AG08396 (cell line): Measurements from ENCODE around the gene FNDC3B.
A peak's percentile ranks its signal among the peaks of the same experiment; 100 is the strongest.

Experiments
- DNase-seq: peaks from one replicate; pipeline ENCODE4 v3.0.0; 2012; ENCODE audit warnings: low spot score, mixed read lengths

FNDC3B gene

DNA sequence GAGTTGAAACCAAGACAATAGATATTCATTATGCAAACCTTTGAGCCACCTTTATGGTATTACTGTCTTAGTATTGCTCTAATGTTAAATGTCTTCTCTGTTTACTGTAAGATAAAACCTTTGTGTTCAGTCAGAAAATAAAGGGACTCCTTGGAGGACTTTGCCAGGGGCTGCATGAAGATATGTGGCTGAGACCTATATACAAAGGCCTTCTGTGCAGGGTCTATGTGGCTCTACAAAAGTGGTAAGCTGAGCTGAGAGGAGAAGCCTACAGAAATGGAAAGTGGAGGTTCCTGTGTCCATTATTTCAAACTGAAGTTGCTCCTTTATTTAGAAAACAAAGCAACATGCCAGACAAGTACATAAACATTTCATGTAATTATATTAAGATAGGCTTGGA, 131.5 kb downstream of the FNDC3B start:
- no peak for DNase-seq

DNA sequence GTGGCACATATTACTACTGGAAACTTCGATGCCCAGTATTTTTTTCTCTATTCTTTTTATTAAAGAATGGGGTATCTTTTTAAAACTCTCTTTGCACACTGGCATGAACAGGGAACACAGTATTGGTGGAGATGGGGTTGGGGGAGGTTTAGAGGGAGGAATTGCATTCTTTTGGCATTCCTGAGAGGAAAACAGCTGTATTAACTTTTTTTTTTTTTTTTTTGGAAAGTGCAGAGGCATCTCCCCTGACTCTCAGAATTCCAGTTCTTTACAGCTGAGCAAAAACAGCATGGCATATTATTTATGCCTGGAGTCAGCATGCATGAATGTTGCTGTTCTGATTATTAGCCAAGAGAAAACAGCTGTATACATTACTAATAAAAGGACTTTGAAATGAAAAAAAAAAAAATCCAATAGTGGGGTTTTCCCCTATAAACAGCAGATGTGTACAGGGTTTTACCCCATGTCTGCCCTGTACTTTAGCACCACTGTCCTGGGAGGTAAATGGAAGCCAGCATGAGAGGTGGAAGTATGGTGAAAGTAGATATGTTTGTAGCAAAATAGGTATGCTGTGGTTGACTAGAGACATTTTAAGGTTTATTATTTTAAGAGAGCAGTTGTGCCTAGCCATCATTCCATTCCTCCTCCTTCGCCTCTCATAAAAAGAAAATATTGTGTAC, 132.2 kb downstream of the FNDC3B start:
- no peak for DNase-seq

DNA sequence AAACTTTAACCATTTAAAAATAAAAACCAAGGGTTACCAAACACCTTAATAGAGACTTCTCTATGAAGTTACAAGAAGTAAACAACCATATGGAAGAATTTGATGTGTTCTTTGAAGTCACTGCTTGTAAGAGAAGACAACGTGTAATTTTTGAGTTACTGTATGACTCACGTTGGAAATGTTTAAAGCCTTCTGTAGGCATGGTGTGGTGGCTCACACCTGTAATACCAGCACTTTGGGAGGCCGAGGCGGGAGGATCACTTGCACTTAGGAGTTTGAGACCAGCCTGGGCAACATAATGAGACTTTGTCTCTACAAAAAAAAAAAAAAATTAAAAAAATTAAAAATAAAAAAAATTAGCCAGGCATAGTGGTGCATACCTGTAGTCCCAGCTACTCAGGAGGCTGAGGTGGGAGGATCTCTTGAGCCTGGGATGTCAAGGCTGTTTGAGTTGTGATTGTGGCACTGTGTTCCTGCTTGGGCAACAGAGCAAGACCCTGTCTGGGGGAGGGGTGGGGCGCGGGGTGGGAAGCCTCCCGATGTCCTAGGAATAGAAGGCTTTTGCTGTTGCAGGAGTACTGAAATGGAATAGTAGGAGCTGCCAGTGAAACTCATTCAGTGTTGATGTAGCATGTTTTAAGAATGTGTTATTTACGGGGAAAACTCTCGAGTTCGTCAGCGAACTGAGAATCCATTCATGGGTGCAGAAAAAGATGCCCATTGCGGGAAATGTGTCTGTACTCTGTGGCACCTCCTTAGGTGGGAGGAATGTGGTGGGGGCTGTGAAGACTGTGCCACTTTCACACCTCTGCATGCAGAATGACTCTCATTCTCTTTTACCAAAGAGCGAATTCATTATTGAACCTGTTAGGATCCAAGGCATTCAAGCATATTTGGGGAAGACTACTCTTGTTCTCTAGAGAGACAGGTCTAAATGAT, 134.2 kb downstream of the FNDC3B start:
- DNase-seq = no peak

DNA sequence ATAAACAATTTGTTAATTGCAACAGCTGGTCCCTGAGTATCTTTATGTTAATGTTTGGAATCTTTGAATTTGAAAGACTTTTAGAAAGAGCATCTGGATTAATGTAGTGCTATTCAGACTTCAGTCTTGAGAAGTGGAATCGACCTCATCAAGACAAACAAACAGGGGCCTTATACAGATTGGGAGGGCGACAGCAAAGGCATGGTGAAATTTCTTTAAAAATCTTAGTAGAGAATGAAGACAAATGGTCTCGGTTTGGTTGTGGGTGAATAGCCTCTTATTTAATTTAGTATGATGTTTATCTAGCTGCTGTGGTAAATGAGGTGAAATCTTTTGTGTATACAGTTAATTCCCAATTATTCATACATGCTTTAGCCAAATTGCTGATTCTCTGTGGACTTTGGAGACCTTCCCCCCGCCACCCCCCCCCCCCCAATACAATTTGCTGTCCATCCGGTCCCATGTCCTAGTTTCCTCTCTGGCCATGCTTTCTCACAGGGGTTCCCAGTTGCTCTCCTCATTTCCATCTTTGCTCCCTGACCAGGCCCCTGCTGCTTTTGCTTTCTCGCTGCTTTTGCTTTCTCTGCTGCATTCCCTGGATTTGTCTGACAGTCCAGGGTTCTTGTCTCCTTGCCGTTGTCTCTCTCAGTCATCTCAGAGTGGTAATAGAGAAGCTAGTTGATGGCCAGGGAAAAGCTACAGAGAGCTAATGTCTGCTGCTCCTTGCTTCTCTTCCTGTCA, 135.3 kb downstream of the FNDC3B start:
- DNase-seq = no peak

DNA sequence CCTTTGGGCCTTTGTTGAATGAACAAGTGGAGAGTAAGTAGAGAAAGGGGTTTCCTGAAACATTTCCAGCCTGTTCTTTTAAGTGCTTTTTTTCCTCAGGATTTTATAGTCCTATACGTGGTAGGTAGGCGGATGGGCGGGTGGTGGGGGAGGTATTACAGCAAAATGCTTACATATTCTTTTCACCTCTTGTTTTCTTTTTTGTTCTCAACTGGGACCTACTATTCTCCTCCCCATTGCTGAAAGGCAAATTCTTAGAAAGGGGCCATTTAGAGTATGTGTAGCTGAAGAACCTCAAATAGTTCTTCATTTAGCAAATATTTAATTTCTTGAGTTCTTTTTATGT, 135.8 kb downstream of the FNDC3B start:
- DNase-seq = no peak

DNA sequence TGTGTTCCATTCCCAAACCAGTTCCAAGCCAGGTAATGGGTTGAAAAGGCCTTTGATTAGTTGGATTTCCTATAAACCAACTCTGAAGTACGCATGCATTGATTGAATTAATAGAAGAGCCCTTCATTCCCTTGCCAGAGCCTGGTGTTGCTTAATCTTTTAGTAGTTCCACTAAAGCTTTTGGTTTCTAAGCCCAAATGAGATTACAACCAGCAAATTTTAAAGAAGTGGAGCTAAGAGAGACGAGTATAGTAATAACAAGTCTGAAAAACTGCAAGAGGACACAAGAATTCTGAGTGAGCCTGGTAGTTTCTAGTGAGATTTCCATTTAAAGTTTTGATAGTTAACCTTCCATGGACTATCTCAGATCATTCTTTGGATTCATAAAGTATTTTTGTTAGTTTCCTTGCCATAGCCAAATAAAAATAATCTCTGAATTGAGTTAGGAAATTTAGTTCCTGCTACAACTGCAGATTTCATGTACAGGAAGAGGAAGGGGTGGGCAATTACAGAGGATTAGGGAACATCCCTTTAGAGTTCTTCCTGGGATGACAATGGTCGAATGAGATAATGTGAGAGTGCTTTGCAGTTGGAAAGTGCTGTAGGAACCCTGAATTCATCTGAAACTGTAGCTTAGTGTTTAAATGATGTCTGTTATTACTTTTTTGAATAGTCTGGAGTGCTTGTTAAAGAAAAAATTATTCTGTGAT, 136.8 kb downstream of the FNDC3B start:
- DNase-seq = no peak

DNA sequence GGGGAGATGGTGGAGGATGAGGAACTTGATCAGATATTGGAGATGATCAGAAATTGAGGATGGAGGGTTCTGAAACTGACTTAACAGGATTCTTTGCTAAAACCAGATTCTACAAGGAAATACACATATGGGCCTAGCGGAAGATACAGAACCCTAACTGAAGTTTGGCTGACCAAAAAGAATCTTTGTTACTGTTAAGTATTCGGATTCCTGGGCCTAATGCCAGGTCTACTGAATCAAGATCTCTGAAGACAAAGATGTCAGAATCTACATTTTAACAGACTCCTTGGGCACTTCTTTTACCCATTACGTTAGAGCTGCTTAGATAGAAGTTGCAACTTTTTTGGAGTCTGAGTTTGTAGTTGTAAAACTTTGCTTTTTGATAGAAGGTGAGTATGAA, 137.7 kb downstream of the FNDC3B start:
- no peak for DNase-seq

DNA sequence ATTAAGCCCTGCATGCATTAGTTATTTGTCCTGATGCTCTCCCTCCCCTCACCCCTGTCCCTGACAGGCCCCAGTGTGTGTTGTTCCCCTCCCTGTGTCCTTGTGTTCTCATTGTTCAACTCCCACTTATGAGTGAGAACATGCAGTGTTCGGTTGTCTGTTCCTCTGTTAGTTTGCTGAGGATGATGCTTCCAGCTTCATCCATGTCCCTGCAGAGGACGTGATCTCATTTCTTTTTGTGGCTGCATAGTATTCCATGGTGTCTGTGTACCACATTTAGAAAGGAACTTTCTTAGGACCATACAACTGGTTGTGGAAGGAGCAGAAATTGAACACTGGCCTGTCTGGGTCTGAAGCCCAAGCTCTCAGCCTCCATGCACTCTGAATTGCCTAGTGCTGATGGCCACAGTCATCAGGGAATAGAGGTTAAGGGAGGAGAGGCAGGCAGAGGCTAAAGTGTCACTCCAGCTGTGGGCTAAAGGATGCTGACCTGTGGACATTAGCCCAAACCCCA, 138.5 kb downstream of the FNDC3B start:
- DNase-seq = no peak

DNA sequence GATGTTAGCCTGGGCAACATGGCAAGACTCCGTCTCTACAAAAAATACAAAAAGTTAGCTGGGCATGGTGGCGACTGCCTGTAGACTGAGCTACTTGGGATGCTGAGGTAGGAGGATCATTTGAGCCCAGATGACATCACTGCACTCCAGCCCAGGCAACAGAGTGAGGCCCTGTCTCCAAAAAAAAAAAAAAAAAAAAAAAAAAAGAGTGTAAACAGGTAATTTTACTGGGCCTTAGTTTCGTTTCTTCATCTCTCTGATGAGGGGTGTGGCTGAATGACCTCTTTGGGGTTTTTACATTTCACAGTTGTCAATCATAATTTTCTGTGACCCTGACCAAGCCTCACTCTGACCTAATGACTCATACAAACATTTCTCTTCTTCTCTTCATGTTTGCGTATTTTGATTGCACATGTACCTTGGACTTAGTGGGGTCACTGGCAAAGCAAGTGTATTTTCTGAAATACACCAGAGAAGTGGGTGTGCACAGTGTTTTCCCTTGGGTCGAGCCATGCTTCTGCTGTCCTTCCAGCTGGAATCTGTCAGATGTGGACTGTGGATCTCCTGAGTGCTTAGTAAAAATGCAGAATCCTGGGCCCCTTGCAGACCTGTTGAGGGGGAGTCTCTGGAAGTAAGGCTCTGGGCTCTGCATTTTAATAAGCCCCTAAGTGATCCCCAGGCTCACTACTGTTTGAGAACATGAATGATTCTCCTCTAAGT, 140.5 kb downstream of the FNDC3B start:
- no peak for DNase-seq

DNA sequence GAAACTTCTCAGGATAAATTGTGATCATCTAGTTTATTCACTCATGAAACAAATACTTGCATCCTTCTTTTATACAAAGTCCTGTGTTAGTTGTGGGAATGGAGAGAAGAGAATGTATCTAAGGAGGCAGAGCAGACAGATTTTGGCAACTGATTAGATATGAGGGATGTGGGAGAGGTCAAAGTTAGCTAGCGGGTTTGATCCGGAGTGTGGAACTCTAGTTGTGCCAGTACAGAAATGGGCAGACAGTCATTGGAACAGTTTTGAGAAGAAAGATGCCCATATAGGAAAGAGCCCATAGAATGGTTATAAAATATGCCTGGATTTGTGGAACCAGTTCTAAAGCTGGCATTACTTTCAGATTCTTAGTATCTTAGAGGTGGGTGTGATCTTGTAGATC, 141.1 kb downstream of the FNDC3B start:
- DNase-seq = no peak

DNA sequence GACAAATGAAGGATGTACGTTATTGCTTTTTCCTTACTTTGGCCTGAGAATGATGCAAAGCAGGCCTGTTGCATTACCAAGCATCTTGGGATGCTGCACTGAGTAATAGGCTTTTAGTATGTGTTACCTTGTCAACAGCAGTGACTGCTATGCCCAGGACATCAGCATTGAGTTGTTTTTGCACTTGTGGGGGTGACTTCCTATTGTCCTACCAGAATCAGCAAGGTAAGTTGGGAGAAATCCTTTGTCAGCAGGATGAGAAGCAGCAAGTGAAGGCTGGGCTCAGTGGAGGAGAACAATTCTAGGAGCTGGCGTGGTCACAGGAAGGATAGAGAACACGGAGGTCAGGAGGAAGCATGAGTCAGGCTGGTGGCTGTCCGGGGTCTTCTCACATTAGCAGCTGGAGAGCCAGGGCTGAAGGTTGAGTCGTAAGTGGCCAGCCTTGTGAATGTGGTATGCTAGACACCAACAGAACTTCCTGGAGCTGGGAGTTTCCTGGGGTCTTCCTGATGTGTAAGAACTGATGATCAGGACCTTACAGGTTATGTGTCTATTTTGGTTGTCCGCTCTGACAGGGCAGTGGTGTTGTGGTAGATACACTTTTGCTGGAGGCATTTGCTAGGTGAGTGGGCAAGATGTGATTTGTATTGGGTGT, 142.7 kb downstream of the FNDC3B start:
- DNase-seq = peak; percentile 41

DNA sequence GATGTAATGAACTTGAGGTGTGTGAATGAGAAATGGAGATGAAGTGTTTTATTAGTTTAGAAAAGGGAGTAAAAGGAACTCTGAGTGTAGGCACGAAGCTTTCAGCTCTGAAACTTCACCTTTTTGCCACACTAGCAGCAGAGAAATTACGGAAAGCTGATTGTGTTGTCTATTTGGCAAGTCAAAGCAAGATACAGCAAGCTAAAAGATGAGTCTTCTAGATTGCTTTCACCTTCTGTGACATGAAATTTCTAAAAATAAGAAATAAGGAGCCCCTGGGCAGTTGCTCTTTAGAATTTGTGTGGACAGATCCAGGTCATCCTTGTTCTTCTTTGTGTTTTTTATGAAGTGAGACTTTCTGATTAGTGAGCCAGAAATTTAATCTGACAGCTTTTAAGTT, 143.4 kb downstream of the FNDC3B start:
- no peak for DNase-seq

DNA sequence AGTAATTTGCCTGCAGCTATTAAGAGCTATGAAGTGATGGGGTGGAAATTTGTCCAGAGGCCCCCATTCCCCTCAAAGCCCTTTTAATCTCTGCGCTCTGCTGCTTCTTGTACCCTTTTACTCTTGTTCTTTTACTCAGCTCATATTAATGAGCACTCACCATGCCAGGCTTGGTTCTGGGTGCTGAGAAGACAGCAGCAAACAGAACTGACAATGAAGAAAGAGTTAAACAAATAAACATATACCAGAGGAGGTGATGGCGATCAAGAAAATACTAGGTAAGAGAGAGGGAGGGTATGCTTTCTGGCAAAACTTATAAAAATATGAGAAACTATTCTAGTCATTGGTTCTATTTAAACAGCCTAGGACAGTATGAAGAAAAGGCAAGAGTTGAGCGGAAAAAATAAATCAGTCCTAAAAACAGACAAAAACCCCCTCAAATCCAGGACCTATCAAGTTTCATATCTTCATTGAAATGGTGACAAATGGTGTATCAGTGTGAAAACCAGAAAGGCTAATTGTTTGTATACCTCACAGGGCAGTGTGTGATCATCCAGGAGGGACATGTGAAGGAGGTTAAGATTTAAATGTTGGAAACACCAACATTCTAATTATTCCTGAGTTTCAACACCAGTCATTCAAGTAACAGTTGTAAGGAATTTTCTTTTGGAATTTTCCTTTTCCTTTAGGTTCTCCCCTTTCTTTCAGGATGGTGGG, 144.9 kb downstream of the FNDC3B start:
- no peak for DNase-seq

DNA sequence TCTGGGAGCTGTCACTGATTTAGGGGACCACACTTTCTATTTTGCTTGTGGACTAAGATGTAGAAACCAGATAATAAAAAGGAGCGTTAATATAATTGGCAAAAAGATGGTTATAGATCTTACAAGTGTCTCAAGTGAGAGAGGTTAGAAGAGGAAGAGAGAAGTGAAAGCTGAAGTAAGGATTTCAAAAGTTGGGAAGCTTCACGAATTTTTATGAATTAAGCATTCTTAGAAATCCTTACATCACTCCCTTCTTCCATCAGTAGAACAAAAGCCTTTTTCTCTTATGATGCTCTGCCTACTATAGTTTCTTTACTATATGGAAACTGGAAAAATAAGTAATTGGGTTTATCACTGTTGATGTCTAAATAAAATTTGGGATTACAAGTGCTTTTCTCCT, 146.5 kb downstream of the FNDC3B start:
- DNase-seq = no peak

DNA sequence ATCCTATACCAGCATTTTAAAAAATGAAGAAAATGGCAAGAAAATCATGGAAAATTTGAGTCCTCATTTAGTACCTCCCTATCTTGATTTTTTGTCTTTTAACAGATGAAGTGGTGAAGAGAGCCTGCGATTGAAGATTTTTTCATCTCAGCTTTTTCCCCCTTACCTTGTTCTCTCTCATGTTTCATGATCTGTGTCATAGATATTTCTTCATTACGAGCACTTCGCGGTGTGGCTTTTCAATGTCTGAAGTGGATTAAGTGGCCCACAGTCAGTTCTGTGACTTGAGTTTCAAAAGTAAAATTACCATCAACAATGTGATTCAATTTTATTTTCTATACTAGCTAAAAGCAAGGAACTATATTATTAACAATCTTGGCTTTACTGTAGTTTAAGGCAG, 147.2 kb downstream of the FNDC3B start:
- DNase-seq = no peak

DNA sequence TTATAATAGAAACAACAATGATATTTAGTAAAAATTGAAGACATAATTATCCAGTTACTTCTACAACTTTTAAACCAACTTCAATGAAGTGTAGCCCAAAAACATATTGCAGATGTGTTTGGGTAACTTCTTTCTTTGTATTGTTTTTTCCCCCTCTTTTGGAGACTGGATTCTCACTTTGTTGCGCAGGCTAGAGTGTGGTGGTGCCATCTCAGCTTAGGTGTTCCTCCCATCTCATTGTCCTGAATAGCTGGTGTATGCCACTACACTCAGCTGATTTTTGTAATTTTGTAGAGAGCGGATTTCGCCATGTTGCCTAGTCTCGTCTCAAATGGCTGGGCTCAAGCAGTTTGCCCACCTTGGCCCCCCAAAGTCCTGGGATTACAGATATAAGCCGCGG, 148.1 kb downstream of the FNDC3B start:
- no peak for DNase-seq

DNA sequence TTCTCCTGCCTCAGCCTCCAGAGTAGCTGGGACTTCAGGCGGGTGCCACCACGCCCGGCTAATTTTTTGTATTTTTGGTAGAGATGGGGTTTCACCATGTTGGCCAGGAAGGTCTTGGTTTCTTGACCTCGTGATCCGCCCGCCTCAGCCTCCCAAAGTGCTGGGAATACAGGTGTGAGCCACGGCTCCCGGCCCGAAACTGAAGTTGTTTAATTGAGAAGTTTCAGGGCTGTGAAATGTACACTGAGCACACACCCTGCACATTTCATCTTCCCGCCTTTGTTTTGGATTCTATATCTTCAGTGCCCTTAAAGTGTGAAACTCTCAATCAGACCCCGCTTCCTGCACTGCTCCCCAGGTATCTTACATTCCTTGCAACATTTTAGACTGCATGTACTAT, 149.1 kb downstream of the FNDC3B start:
- DNase-seq = no peak

DNA sequence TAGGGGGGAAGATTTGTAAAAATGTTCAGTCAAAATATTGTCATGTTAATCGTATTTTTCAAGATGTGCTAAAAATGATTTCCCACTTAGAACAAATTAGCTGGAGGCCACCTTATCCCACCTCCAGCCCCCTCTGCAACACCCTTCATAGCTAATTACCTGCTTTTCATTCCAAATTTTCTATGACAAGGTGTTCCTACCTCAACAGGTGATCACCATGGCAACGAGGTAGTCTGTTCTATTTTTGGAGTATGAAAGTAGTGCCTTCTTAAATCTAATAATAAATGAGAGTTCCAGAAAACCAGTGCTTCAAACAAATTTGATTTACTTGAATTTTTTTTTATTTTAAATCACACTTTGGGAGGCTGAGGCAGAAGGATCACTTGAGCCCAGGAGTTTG, 149.8 kb downstream of the FNDC3B start:
- no peak for DNase-seq

DNA sequence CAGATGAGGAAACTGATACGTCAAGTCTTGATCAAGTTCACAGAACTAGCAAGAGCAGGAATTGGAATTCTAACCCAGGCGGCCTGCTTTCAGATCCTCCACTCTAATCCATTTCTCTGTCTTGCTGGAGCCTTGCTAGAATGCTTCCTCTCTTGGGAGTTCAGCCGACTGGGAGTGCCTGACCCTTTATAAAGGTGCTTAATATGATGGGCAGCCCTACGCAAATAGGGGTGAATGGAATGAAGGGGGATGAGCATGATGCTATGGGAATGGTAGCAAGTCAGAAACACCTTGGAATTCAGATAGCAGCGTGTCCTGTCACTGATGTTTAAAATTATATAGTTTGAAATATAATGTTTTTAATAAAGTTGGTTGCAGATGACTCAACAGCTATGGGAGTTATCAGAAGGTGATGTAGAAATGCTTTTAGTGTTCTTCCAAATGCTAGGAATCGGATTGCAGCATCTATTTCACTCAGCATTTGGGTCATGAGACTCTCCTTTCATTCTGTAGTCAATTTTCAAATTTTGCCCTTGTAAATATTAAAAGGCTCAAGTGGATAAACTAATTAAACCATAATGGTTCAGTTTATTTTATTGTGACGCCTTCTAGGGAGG, 150.7 kb downstream of the FNDC3B start:
- DNase-seq = no peak

DNA sequence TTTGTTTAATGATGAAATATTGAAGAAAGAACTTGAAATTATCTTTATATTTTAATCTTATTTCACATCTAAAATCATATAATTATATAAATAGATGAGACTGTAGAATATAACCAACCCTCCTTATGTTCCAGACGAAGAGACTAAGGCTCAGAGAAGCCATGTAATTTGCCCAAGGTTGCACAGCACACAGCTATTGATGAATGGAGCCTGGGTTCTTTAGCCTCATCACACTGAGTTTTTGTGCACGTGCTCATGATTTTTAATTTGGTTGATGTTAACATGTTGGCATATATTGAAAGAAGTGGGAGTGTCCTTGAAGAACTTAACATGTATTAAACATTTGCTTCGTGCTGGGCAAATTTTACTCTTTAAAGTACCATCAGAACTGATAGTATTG, 151.6 kb downstream of the FNDC3B start:
- DNase-seq = no peak
